Measurements from ENCODE around the gene RALGPS1. TPM values are rescaled to one million over a fixed set of nuclear protein-coding genes. Genes with fewer than 3 reads are reported as not detected.

Gene RALGPS1
- total and polyA plus RNA-seq, 2 of the 8 experiments (the other 6 are each of a cell fraction or from before 2014, with no cell fraction given) = 20.0 to 23.5 TPM

- no peaks in the 10 kb centered on the region for H3K23me2 ChIP-seq (ENCODE audit: low read depth, low read length)
- H3K4me1 ChIP-seq (replicated peaks in 1 of 4; ENCODE audit: control insufficient read depth in 3 of 4, insufficient read depth in 4 of 4, low read length in 3 of 4) = peaks cover 0 to 4% (median 0%) of the 10 kb centered on the region in 4 experiments; a peak in 2 of 7 replicates
- no peak overlapping the region for H3K4me2 ChIP-seq (ENCODE audit: insufficient read depth in 1 of 2, low read depth in 2 of 2, low read length in 2 of 2)
- ChIA-PET CTCF (ENCODE audit: partially characterized antibody) (interaction anchor here (0.8 to 1.4 kb wide), 4 partner anchors 26 to 229 kb away, joined by 3 to 6 read pairs (median 4); no protein-coding TSS in a partner anchor), POLR2A (ENCODE audit: partially characterized antibody) (no interaction called here)
- no peaks in the 10 kb centered on the region; a peak in 2 of 8 replicates for H3K36me3 ChIP-seq (ENCODE audit: control insufficient read depth in 2 of 4, insufficient read depth in 4 of 4, low read length in 3 of 4)
- no peak overlapping the region for H4K91ac ChIP-seq (replicated peaks; ENCODE audit: insufficient read length, low read length)
- H2BK12ac ChIP-seq (ENCODE audit: low read depth, low read length) = no peak overlapping the region
- no peak overlapping the region for H3K27ac ChIP-seq (ENCODE audit: low read depth, low read length)
- H3K9ac ChIP-seq (replicated peaks in 1 of 4; ENCODE audit: extremely low read depth in 1 of 4, low read depth in 3 of 4, low read length in 3 of 4) = no peak overlapping the region
- H3K79me1 ChIP-seq (ENCODE audit: low read depth, low read length) = no peaks in the 10 kb centered on the region
- H3K9me3 ChIP-seq (ENCODE audit: insufficient read depth in 2 of 2, low read depth in 1 of 2, low read length in 1 of 2) = no peaks in the 10 kb centered on the region
- H2AK5ac ChIP-seq (ENCODE audit: low read depth, low read length) = no peak overlapping the region
- no peak overlapping the region for H2BK20ac ChIP-seq (ENCODE audit: low read length)
- no peaks in the 10 kb centered on the region for H3K27me3 ChIP-seq (replicated peaks in 1 of 4; ENCODE audit: control insufficient read depth in 3 of 4, extremely low read depth in 1 of 4, insufficient read depth in 3 of 4, low read length in 3 of 4)
- no peak overlapping the region for H3K4me3 ChIP-seq (ENCODE audit: extremely low read depth in 1 of 4, insufficient read depth in 2 of 4, low read depth in 3 of 4, low read length in 4 of 4)
- no peaks in the 10 kb centered on the region for H4K20me1 ChIP-seq (replicated peaks in 1 of 2; ENCODE audit: control insufficient read depth in 1 of 2, insufficient read depth in 2 of 2, low read length in 2 of 2)
- no peak overlapping the region for H4K5ac ChIP-seq (ENCODE audit: insufficient read length, low read depth, low read length)
- no peak overlapping the region for H4K8ac ChIP-seq (ENCODE audit: extremely low read depth, insufficient read depth, low read length)
- no peak for DNase-seq (ENCODE audit: low read depth in 1 of 2, low spot score in 2 of 2)
- no peak for FAIRE-seq
- H3K56ac ChIP-seq (replicated peaks; ENCODE audit: insufficient read length, low read depth, low read length) = no peak overlapping the region
- no peak overlapping the region for H3K4ac ChIP-seq (replicated peaks; ENCODE audit: insufficient read length, low read depth, low read length)
- H3K79me2 ChIP-seq (ENCODE audit: control insufficient read depth in 1 of 2, insufficient read depth in 2 of 2, low read length in 2 of 2) = no peaks in the 10 kb centered on the region
- no peak overlapping the region for H2BK120ac ChIP-seq (replicated peaks; ENCODE audit: low read depth, low read length)
- no peak overlapping the region for H3K14ac ChIP-seq (ENCODE audit: insufficient read length)
- no peak overlapping the region for H3K18ac ChIP-seq (ENCODE audit: extremely low read depth, low read length)
- no peak overlapping the region for H3K23ac ChIP-seq (ENCODE audit: insufficient read length)
- H2AFZ ChIP-seq (ENCODE audit: low read length) = no peak overlapping the region
- 100% methylated on average over 2 of the region's 2 CpGs; no CpG with 5 or more reads in 1 of the 2 experiments for WGBS, 2 experiments (ENCODE audit: extremely low coverage in 1 of 2, insufficient coverage in 1 of 2, insufficient read length in 1 of 2, insufficient replicate concordance in 2 of 2, low coverage in 1 of 2, low lambda C conversion rate in 2 of 2, missing lambda C conversion rate in 1 of 2)
- H2BK15ac ChIP-seq (ENCODE audit: low read length) = no peak overlapping the region
- H2BK5ac ChIP-seq (ENCODE audit: low read depth, low read length) = no peak overlapping the region
- no peak for TF ChIP-seq TCF12 (IDR thresholded peaks at IDR 0.05; ENCODE audit: low read depth, low read length)
- TF ChIP-seq RXRA (IDR thresholded peaks at IDR 0.05; ENCODE audit: insufficient read depth, low read depth, low read length) = no peak
- TF ChIP-seq RNF2 (IDR thresholded peaks at IDR 0.05; ENCODE audit: borderline replicate concordance, low read depth, low read length, missing control alignments, poor library complexity, severe bottlenecking) = no peak
- no peak for TF ChIP-seq MAX (IDR thresholded peaks at IDR 0.05)
- no peak for TF ChIP-seq PHF8 (conservative IDR thresholded peaks at IDR 0.05; ENCODE audit: low read depth, low read length)
- TF ChIP-seq YY1 (IDR thresholded peaks at IDR 0.05; ENCODE audit: low read depth, low read length) = no peak
- TF ChIP-seq ATF3 (IDR thresholded peaks at IDR 0.05; ENCODE audit: insufficient read depth, low read depth, low read length) = no peak
- no peak for TF ChIP-seq SP2 (IDR thresholded peaks at IDR 0.05; ENCODE audit: low read length)
- no peak for TF ChIP-seq BCL11A (IDR thresholded peaks at IDR 0.05; ENCODE audit: low read depth in 2 of 2, low read length in 2 of 2)
- no peak for TF ChIP-seq FOSL1 (IDR thresholded peaks at IDR 0.05; ENCODE audit: insufficient read depth, low read depth, low read length)
- TF ChIP-seq SAP30 (IDR thresholded peaks at IDR 0.05; ENCODE audit: insufficient read depth, insufficient replicate concordance, low read length) = no peak
- no peak for TF ChIP-seq SIX5 (IDR thresholded peaks at IDR 0.05; ENCODE audit: low read depth, low read length)
Measured at GRCh38 chr9:127170652-127171051, 256.1 kb downstream of the RALGPS1 start.

Data from H1 (cell line).